Endothelial cell of umbilical vein (primary cell): ENCODE results near the gene FALEC. TPM values are rescaled to one million over a fixed set of nuclear protein-coding genes. Genes with fewer than 3 reads are reported as not detected.

Experiments
- BruUV-seq: library from RNA; stranded (reverse); fragments of 400-500 nt; replicated peaks from 2 replicates; lab custom pipeline; 2021; lab: Mats Ljungman, UMichigan
- CTCF ChIA-PET: fragments of 300-600, 350-600 bp; sonication (Branson Sonifier 250); formaldehyde crosslinking; loops from one replicate; lab custom pipeline; 2021; ENCODE audit warnings: antibody characterized with exemption, inconsistent platforms; lab: Charles Lee
- POLR2A ChIA-PET: fragments of 300-600, 350-600 bp; sonication (Branson Sonifier 250); formaldehyde crosslinking; loops from one replicate; lab custom pipeline; 2021; ENCODE audit warnings: antibody characterized with exemption, inconsistent platforms; lab: Charles Lee
- DNase-seq: peaks from one replicate; pipeline ENCODE4 v3.0.0-alpha.2; 2011; ENCODE audit warnings: low read depth, low spot score
- FAIRE-seq: peaks from 2 replicates; lab custom pipeline; 2011; peaks lifted over from hg19 to GRCh38; lab: Jason Lieb, UNC
- H2AFZ ChIP-seq: 2 replicates; pipeline ENCODE4 v1.6.0; 2012; ENCODE audit warnings: low read depth, low read length, control low read depth, inconsistent platforms
- H3K27ac ChIP-seq: 2 replicates; pipeline ENCODE4 v1.5.1; 2011; ENCODE audit warnings: low read depth, mild to moderate bottlenecking, control low read depth, low read length, moderate library complexity; ENCODE audit not compliant: insufficient read depth
- H3K27me3 ChIP-seq, 2 experiments: 2 replicates each; pipeline versions ENCODE4 v1.6.0 to v1.6.1; 2011; ENCODE audit warnings: low read length in 2 of 2, mixed read lengths in 1 of 2; ENCODE audit not compliant: control insufficient read depth in 2 of 2, insufficient read depth in 2 of 2
- H3K36me3 ChIP-seq, 2 experiments: 2 replicates in 1 of 2; 3 replicates in 1 of 2; pipeline ENCODE4 v1.5.1; 2011; ENCODE audit warnings: low read length in 2 of 2, mild to moderate bottlenecking in 1 of 2, moderate library complexity in 1 of 2; ENCODE audit not compliant: control insufficient read depth in 2 of 2, insufficient read depth in 2 of 2; ENCODE audit errors: extremely low read depth in 1 of 2
- H3K4me1 ChIP-seq: 3 replicates; pipeline ENCODE4 v1.5.1; 2011; ENCODE audit warnings: mild to moderate bottlenecking, low read length; ENCODE audit not compliant: control insufficient read depth, insufficient read depth; ENCODE audit errors: extremely low read depth
- H3K4me2 ChIP-seq: 2 replicates; pipeline ENCODE4 v1.6.1; 2011; ENCODE audit warnings: low read length, control low read depth, mixed read lengths; ENCODE audit not compliant: insufficient read depth
- H3K4me3 ChIP-seq, 3 experiments: fragments of 200-600 bp in 1 of 3; sonication (generic), shearing (Covaris generic) in 1 of 3; replicated peaks in 1 of 3; 2 replicates each; pipeline ENCODE4 v1.5.1; 2011 to 2016; ENCODE audit warnings: control low read depth in 3 of 3, low read length in 3 of 3, mild to moderate bottlenecking in 2 of 3, inconsistent platforms in 1 of 3, low read depth in 1 of 3, moderate library complexity in 1 of 3; ENCODE audit not compliant: insufficient read depth in 1 of 3
- H3K79me2 ChIP-seq: 2 replicates; pipeline ENCODE4 v1.6.0; 2012; ENCODE audit warnings: low read length, inconsistent platforms; ENCODE audit not compliant: control insufficient read depth, insufficient read depth
- H3K9ac ChIP-seq: replicated peaks from 2 replicates; pipeline ENCODE3; 2011; ENCODE audit warnings: low read length, control low read depth; ENCODE audit not compliant: insufficient read depth; ENCODE audit errors: extremely low read depth
- H3K9me1 ChIP-seq: replicated peaks from 3 replicates; pipeline ENCODE4 v1.6.0; 2011; ENCODE audit warnings: mild to moderate bottlenecking, low read length; ENCODE audit not compliant: control insufficient read depth, insufficient read depth; ENCODE audit errors: extremely low read depth
- H3K9me3 ChIP-seq: replicated peaks from 2 replicates; pipeline ENCODE4 v1.5.1; 2012; ENCODE audit warnings: low read length, inconsistent platforms; ENCODE audit not compliant: control insufficient read depth, insufficient read depth
- H4K20me1 ChIP-seq: replicated peaks from 2 replicates; pipeline ENCODE3; 2011; ENCODE audit warnings: mild to moderate bottlenecking, low read length; ENCODE audit not compliant: control insufficient read depth, insufficient read depth; ENCODE audit errors: extremely low read depth
- FOS ChIP-seq: IDR thresholded peaks from 2 replicates; pipeline ENCODE4 v1.6.1; 2011; ENCODE audit warnings: mild to moderate bottlenecking, low read length, moderate library complexity, borderline replicate concordance; ENCODE audit not compliant: insufficient read depth
- GATA2 ChIP-seq: IDR thresholded peaks from 2 replicates; pipeline ENCODE4 v1.7.0; 2011; ENCODE audit warnings: low read depth, mild to moderate bottlenecking, moderate library complexity, mixed read lengths, low read length; ENCODE audit not compliant: insufficient read length, insufficient read depth
- JUN ChIP-seq: IDR thresholded peaks from 2 replicates; pipeline ENCODE4 v1.6.1; 2011; ENCODE audit warnings: borderline replicate concordance, low read depth; ENCODE audit not compliant: insufficient read length, insufficient read depth
- POLR2A ChIP-seq: IDR thresholded peaks from 2 replicates; pipeline ENCODE4 v1.6.1; 2012; ENCODE audit warnings: low read depth, mild to moderate bottlenecking, control low read depth, low read length
- POLR2AphosphoS5 ChIP-seq: IDR thresholded peaks from 2 replicates; pipeline ENCODE4 v1.6.1; 2012; ENCODE audit warnings: low read depth, mild to moderate bottlenecking, control low read depth, low read length, moderate library complexity; ENCODE audit not compliant: insufficient read depth
- dilution Hi-C: fragments of 300-500 bp; cut with MboI; formaldehyde crosslinking; loops from one replicate; pipeline ENCODE4 v1.15.0; 2019; ENCODE audit warnings: low sequenced_read_pairs; ENCODE audit not compliant: extremely low pct_ligation_motif_present
- intact Hi-C: fragments of 100-400 bp; cut with micrococcal nuclease; formaldehyde crosslinking; loops from one replicate; pipeline ENCODE4 v1.10.0; 2022
- polyA plus RNA-seq, 4 experiments: library from polyadenylated mRNA; depleted of rRNA in 3 of 4; stranded (reverse) in 3 of 4; unstranded in 1 of 4; fragments of >200 nt; gene quantifications; 2 replicates each; pipeline versions ENCODE4 v1.2.1 to v1.2.3, GENCODE V29; 2011 to 2012; ENCODE audit warnings: missing spikeins in 1 of 4
- total RNA-seq: library from RNA; stranded (reverse); gene quantifications from 2 replicates; pipeline ENCODE4 v1.2.3, GENCODE V29; 2021

FALEC gene
- total and polyA plus RNA-seq, 2 donors (not counting 3 experiments of a cell fraction or from before 2014, with no cell fraction given), result not detected

DNA sequence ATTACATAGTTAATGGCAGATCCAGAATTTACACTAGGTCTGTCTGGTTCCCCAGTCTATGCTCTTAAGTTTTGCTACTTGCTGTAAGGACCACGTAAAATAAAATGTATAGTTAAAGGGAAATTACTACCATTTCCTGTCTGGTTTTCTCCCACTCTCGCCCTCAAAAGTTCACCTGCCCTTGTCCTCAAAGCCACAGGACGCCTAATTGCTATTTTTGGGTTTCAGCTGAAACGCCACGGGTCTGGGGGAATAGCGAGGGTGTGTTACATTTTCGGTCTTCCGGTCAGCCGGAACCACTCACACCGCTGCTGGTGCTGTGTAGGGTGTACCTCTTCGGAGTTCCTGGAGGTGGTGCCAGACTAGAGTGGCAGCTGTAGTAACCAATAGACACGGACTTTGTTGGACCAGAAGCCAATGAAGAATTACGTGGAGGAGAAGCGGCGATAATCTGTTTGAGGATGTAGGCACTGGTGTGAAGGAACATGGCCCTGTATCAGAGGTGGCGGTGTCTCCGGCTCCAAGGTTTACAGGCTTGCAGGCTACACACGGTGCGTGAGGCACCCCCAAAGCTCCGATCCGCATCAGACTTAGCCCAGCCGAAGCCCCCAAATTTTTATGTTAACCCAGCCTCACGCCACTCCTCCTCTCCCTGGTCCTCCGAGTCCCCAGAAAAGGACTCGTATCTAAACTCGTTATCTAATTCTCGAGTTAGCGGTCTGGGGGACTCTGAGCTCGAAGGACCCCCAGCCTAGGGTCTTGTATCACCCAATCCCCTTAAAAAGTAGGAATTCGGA is 28.4 kb upstream of the FALEC start, which contains the start of gene TARS2:
Gene TARS2 (plus strand): TSS at position 454 of the 797 bp plus-strand sequence. CDS start 32 bp downstream, at position 486.
- ChIA-PET CTCF (interaction anchor here (1.1 to 1.2 kb wide), 2 partner anchors 29 to 45 kb away, joined by 3 to 8 read pairs; partner anchors contain the start of gene FALEC), POLR2A (interaction anchor here (0.6 kb wide), 1 partner anchor 183 kb away, joined by 8 read pairs; no protein-coding TSS in a partner anchor)
- FAIRE-seq (peak; percentile 97), DNase-seq (peak; percentile 99)
- TF ChIP-seq FOS, result no peak
- peak; percentile 78 for TF ChIP-seq POLR2AphosphoS5
- TF ChIP-seq JUN, result no peak
- no peak for TF ChIP-seq GATA2
- peak; percentile 84 for TF ChIP-seq POLR2A
- peak within 1 kb of the TSS; percentile 53 to 81 (median 65) for H3K4me3 ChIP-seq
- no peaks in the 10 kb centered on the region for H3K79me2 ChIP-seq
- H3K4me2 ChIP-seq, result peak within 1 kb of the TSS; percentile 87
- intact Hi-C loops, result loop anchor here (1.0 to 2.0 kb wide), 4 partner anchors 21 to 72 kb away; partner anchors contain the start of genes ECM1 and FALEC
- H3K36me3 ChIP-seq, result peaks cover 3 to 7% of the 10 kb centered on the region in 2 experiments
- H3K4me1 ChIP-seq, result peaks cover 7% of the 10 kb centered on the region
- peak within 1 kb of the TSS; percentile 75 for H3K9ac ChIP-seq
- peak within 1 kb of the TSS; percentile 94 for H2AFZ ChIP-seq
- H3K27ac ChIP-seq, result peak within 1 kb of the TSS; percentile 63
- H3K9me3 ChIP-seq, result no peaks in the 10 kb centered on the region
- H3K9me1 ChIP-seq, result no peaks in the 10 kb centered on the region
- dilution Hi-C loops, result no loop called here
- no peaks in the 10 kb centered on the region for H3K27me3 ChIP-seq
- TSS peak; percentile 76 for BruUV-seq
- H4K20me1 ChIP-seq, result no peaks in the 10 kb centered on the region
